ENCODE results near the gene SYT8.
"Not testable (repeated sequence)": the region's sequence is repeated elsewhere in the genome, so short reads cannot be mapped to it uniquely, and the experiment has no call there.

The SYT8 gene

GRCh38 chr11:1873813-1874150, 39.0 kb downstream of the SYT8 start:
- DNase-seq (ENCODE audit: low spot score), result not testable (repeated sequence)

GRCh38 chr11:1874441-1875092, 39.8 kb downstream of the SYT8 start:
- not testable (repeated sequence) for DNase-seq (ENCODE audit: low spot score)

GRCh38 chr11:1875093-1875850, 40.5 kb downstream of the SYT8 start:
- no peak for DNase-seq (ENCODE audit: low spot score)

GRCh38 chr11:1875851-1876301, 41.1 kb downstream of the SYT8 start:
- not testable (repeated sequence) for DNase-seq (ENCODE audit: low spot score)

- peak; percentile 15 for DNase-seq (ENCODE audit: low spot score)
These were observed 41.7 kb downstream of the SYT8 start for GRCh38 chr11:1876361-1877063.

- no peak for DNase-seq (ENCODE audit: low spot score)
These were observed 42.7 kb downstream of the SYT8 start for GRCh38 chr11:1877211-1878136.

GRCh38 chr11:1878137-1879031, 43.6 kb downstream of the SYT8 start:
- DNase-seq (ENCODE audit: low spot score), result no peak

GRCh38 chr11:1879342-1879940, 44.7 kb downstream of the SYT8 start:
- no peak for DNase-seq (ENCODE audit: low spot score)

GRCh38 chr11:1879941-1880720, 45.3 kb downstream of the SYT8 start:
- DNase-seq (ENCODE audit: low spot score), result no peak

GRCh38 chr11:1880746-1881441, 46.1 kb downstream of the SYT8 start:
- DNase-seq (ENCODE audit: low spot score), result no peak

GRCh38 chr11:1881442-1882264, 46.9 kb downstream of the SYT8 start:
- no peak for DNase-seq (ENCODE audit: low spot score)

GRCh38 chr11:1882265-1883238, 47.8 kb downstream of the SYT8 start:
- DNase-seq (ENCODE audit: low spot score), result peak; percentile 52

GRCh38 chr11:1883346-1884302, 48.8 kb downstream of the SYT8 start:
- DNase-seq (ENCODE audit: low spot score), result no peak

- no peak for DNase-seq (ENCODE audit: low spot score)
These were observed 49.5 kb downstream of the SYT8 start for GRCh38 chr11:1884303-1884700.

- not testable (repeated sequence) for DNase-seq (ENCODE audit: low spot score)
These were observed 51.8 kb downstream of the SYT8 start for GRCh38 chr11:1886551-1886950.
